BE2C (cell line): ENCODE measurements around the gene ACTL8.

Experiments used
- DNase-seq: peaks from one replicate; pipeline ENCODE4 v3.0.0-alpha.2; 2020
- H3K27me3 ChIP-seq: fragments of 250-450 bp; sonication (Bioruptor Pico); 2 replicates; pipeline ENCODE4 v1.5.1; 2020; ENCODE audit warnings: mild to moderate bottlenecking
- H3K36me3 ChIP-seq: fragments of 250-450 bp; sonication (Bioruptor Pico); 2 replicates; pipeline ENCODE4 v1.5.1; 2020; ENCODE audit warnings: mild to moderate bottlenecking
- H3K4me1 ChIP-seq: fragments of 250-450 bp; sonication (Bioruptor Pico); 2 replicates; pipeline ENCODE4 v1.5.1; 2020
- H3K4me3 ChIP-seq: 2 replicates; pipeline ENCODE4 v1.5.1; 2011; ENCODE audit warnings: low read depth, low read length
- H3K9me3 ChIP-seq: fragments of 250-450 bp; sonication (Bioruptor Pico); 2 replicates; pipeline ENCODE4 v1.5.1; 2020
- CTCF ChIP-seq: IDR thresholded peaks from 2 replicates; pipeline ENCODE4 v1.5.1; 2012; ENCODE audit warnings: mild to moderate bottlenecking, low read depth, low read length

The ACTL8 gene

GRCh38 chr1:17802945-17803344 is 47.8 kb downstream of the ACTL8 start:
- no peak for TF ChIP-seq CTCF
- DNase-seq, result no peak
- no peaks in the 10 kb centered on the region for H3K9me3 ChIP-seq
- H3K4me1 ChIP-seq, result no peaks in the 10 kb centered on the region
- H3K4me3 ChIP-seq, result no peak overlapping the region
- H3K36me3 ChIP-seq, result no peaks in the 10 kb centered on the region
- no peaks in the 10 kb centered on the region for H3K27me3 ChIP-seq

GRCh38 chr1:17805869-17806684 is 50.9 kb downstream of the ACTL8 start:
- no peak for TF ChIP-seq CTCF
- Histone ChIP-seq H3K4me3 (no peak overlapping the region), H3K9me3 (no peaks in the 10 kb centered on the region), H3K36me3 (no peaks in the 10 kb centered on the region), H3K27me3 (no peaks in the 10 kb centered on the region), H3K4me1 (no peaks in the 10 kb centered on the region)
- DNase-seq, result no peak

- no peaks in the 10 kb centered on the region for H3K36me3 ChIP-seq
- H3K27me3 ChIP-seq, result no peaks in the 10 kb centered on the region
- TF ChIP-seq CTCF, result no peak
These were observed 53.7 kb downstream of the ACTL8 start for GRCh38 chr1:17808816-17809215.

GRCh38 chr1:17810668-17811067 is 55.5 kb downstream of the ACTL8 start:
- no peaks in the 10 kb centered on the region for H3K36me3 ChIP-seq
- no peaks in the 10 kb centered on the region for H3K9me3 ChIP-seq
- H3K4me1 ChIP-seq, result no peaks in the 10 kb centered on the region
- no peak for DNase-seq
- H3K4me3 ChIP-seq, result no peak overlapping the region
- no peaks in the 10 kb centered on the region for H3K27me3 ChIP-seq
- no peak for TF ChIP-seq CTCF

More at GRCh38 chr1:17808816-17809215, 53.7 kb downstream of the ACTL8 start:
- Histone ChIP-seq H3K4me1 (no peaks in the 10 kb centered on the region), H3K9me3 (no peaks in the 10 kb centered on the region), H3K4me3 (no peak overlapping the region)
- DNase-seq, result no peak

GRCh38 chr1:17816511-17816910 is 61.4 kb downstream of the ACTL8 start:
- H3K4me3 ChIP-seq, result no peak overlapping the region
- no peaks in the 10 kb centered on the region for H3K4me1 ChIP-seq
- no peaks in the 10 kb centered on the region for H3K9me3 ChIP-seq
- H3K36me3 ChIP-seq, result no peaks in the 10 kb centered on the region
- no peaks in the 10 kb centered on the region for H3K27me3 ChIP-seq
- no peak for DNase-seq
- TF ChIP-seq CTCF, result no peak

- TF ChIP-seq CTCF, result no peak
- Histone ChIP-seq H3K36me3 (no peaks in the 10 kb centered on the region), H3K27me3 (no peaks in the 10 kb centered on the region), H3K9me3 (no peaks in the 10 kb centered on the region), H3K4me1 (no peaks in the 10 kb centered on the region), H3K4me3 (no peak overlapping the region)
- DNase-seq, result no peak
These were observed 64.1 kb downstream of the ACTL8 start for GRCh38 chr1:17819129-17819802.
